ENCODE results near the gene MRPS34.
"Not testable (repeated sequence)": the region's sequence is repeated elsewhere in the genome, so short reads cannot be mapped to it uniquely, and the experiment has no call there.

MRPS34 gene

DNA sequence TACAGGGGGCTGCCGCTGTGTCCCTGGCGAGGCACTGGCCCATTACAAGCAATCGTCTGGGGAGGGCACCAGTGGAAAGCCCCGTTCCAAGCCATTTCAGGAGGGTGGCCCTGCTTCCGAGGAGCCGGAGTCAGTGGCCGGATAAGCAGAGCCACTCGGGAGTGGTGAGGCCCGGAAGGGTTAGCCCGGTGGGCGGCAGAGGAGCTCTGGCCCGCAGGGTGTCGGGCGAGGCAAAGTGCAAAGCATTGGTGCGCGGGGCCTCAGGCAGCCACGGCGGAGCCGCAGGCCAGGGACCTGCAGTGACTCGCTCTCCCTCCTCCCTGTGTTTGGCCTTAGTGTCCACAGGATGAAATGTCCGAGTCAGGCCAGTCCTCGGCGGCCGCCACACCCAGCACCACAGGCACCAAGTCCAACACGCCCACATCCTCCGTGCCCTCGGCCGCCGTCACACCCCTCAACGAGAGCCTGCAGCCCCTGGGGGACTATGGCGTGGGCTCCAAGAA, 26.2 kb downstream of the MRPS34 start:
- no peak for DNase-seq

DNA sequence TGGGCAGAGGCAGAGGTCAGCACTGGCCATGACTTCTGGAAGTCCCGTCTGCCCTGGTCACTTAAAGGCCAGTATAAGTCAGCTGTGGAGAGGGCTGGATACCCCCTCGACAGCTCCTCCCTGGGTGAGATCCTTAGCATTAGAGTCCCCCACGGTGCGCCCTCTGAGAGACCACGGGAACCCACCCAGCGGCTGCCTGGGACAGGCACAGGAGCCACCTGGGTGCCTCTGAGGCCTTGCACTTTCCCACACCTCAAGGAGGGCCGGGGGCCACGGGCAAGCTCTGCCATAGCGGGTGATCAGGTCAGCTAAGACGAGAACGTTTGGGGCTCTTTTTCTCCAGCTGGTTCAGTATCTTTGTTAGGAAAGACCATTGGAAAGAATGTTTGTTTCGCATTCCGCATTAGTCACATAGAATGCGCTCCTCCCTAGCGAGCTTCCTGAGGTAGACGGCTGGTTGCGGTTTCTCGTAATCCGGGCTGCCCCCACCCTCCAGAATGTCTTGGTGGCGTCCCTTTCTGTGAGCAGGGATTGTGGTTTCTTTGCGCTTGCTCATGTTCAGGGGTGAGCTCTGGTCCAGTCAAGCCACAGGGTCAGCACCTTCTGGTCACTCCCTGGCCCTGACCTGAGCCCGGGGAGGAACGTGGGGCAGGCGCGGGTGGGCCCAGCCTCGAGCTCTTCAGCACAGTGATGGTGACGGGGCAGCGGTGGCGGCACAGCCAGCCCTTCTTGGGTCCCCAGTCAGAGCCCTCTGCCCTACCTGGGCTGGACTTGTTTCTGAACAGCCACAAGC, 26.8 kb downstream of the MRPS34 start:
- no peak for DNase-seq

DNA sequence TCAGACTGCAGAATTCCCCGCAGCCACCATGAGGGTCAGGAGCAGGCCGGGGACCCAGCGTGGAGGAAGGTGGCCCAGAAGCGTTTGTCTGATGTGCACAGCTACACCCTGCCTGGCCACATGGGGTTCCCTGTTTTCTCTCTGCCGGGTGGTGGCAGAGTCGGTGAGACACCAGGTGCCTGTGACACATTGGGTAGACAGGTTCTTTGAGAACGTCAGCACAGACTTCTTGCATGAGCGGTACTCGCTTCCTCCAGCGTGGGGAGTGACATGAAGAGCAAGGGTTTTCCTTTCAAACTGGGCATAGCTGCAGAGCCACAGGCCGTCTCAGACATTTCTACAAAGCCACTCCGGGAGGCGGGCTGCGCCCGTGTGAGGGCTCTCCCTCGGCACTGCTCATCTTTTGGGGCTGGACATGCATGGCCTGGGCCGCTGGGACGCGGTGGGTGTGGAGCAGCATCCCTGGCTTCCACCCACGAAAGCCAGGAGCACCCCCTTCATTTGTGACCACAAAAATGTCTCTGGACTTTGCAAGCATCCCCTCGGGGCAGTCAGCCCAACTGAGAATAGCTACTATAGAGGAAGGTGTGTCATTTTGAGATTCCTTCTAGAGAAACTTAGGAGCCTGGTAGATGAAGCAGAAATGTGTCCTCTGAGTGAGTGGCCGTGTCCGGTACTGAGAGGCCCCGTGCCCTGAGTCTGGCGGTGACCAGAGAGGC, 27.6 kb downstream of the MRPS34 start:
- DNase-seq: no peak

DNA sequence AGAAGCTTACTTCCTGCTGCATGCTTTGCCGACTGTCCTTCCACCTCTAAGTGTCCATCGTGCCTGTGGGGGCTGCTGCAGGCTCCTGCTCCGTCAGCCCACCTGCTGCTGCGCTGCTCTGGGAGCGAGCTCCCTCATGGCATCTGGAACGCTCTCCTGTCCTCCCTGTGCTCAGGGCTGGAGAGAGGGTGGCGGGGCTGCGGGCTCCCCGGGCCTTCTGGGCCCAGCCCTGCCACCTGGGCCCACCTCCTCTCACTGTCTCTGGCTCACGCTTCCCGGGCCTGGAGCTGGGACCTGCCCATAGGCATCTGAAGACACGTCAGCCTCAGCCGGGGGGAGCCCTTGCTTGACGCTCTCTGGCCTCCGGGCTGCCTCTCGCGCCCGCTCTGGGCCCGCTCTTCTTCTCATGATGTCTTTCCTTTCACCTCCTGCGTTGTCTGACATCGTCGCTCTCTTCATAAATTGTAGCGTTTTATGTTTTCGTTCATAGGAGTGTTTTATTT, 28.5 kb downstream of the MRPS34 start:
- no peak for DNase-seq

GRCh38 chr16:1743376-1744337, 29.3 kb downstream of the MRPS34 start:
- DNase-seq: no peak

DNA sequence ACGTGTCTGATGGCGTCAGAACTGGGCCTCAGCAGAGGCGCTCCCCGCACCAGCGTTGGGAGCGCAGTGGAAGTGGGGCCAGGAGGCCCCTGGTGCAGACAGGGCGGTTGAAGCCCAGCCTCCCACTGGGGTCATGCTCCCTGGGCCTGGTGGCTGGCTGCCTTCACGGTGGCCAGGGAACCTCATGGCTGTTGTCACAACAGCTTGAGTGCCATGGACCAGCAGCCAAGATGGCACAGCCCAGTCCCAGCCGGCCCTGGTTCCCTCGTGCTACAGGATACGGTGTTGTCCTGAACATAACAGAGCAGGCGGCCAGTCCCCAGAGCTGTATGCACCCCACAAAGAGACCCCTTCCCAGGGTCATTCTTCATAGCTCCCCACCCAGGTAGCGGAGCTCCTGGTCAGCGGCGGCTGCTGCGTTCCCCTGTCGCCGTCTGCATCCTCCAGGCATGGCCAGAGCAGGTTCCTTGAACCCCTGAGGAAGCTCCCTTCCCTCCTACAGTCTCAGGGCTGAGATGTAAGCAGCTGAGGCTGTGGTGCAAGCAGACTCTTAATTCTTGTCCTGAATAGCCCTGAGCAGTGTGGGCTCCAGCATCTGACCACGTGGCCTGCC, 31.3 kb downstream of the MRPS34 start:
- no peak for DNase-seq

GRCh38 chr16:1740781-1741490, 32.0 kb downstream of the MRPS34 start:
- no peak for DNase-seq

DNA sequence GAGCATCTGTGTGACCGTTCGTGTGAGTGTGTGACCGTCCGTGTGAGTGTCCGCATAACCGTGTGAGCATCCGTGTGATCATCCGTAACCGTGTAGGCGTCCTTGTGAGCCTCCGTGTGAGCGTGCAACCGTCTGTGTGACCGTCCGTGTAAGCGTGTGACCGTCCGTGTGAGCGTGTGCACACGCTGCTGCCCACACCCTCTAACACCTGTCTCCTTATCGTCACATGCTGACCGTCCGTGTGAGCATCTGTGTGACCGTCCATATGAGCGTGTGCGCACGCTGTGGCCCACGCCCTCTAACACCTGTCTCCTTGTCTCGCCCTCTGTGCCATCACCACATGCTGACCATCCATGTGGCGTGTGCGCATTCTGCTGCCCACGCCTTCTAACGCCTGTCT, 32.7 kb downstream of the MRPS34 start:
- no peak for DNase-seq

- DNase-seq: no peak
These were observed 38.1 kb downstream of the MRPS34 start for GRCh38 chr16:1734816-1735215.

DNA sequence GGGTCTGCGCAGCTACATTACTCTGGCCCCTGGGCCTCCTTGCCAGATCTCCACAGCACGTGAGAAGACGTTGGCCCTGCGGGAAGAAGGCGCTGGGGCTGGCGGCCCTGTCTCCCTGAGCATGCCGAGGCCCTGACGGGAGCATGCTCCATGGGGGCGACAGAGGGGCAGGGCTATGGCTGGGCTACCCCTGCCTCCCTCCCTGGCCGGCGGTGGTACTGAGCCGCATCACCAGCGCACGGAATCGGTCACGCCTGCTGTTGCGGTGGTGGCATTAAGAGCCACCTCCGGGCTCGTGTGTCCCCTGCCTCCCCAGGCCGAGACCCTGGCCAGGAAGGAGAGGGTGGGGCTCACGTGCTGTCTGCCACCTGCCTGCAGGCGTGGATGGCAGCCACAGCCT, 38.8 kb downstream of the MRPS34 start:
- DNase-seq: no peak

DNA sequence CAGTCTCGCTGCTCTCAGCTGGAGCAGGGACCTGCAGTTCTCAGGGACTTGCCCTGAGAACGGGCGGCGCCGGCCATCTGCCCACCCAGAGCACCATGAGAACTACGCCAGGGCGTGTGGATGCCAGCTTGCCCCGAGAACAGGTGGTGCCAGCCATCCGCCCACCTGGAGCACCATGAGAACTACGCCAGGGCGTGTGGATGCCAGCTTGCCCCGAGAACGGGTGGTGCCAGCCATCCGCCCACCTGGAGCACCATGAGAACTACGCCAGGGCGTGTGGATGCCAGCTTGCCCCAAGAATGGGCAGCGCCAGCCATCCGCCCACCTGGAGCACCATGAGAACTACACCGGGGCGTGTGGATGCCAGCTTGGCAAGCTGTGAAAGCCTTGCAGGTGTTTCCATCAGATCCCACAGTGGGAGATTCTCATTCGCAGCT, 40.4 kb downstream of the MRPS34 start:
- DNase-seq: not testable (repeated sequence)

- no peak for DNase-seq
These were observed 40.9 kb downstream of the MRPS34 start for GRCh38 chr16:1732071-1732470.

- no peak for DNase-seq
These were observed 41.3 kb downstream of the MRPS34 start for GRCh38 chr16:1731603-1732002.

GRCh38 chr16:1731073-1731472, 41.9 kb downstream of the MRPS34 start:
- no peak for DNase-seq

- no peak for DNase-seq
These were observed 43.5 kb downstream of the MRPS34 start for GRCh38 chr16:1729445-1729844.

- DNase-seq: no peak
These were observed 43.9 kb downstream of the MRPS34 start for GRCh38 chr16:1729026-1729425.

DNA sequence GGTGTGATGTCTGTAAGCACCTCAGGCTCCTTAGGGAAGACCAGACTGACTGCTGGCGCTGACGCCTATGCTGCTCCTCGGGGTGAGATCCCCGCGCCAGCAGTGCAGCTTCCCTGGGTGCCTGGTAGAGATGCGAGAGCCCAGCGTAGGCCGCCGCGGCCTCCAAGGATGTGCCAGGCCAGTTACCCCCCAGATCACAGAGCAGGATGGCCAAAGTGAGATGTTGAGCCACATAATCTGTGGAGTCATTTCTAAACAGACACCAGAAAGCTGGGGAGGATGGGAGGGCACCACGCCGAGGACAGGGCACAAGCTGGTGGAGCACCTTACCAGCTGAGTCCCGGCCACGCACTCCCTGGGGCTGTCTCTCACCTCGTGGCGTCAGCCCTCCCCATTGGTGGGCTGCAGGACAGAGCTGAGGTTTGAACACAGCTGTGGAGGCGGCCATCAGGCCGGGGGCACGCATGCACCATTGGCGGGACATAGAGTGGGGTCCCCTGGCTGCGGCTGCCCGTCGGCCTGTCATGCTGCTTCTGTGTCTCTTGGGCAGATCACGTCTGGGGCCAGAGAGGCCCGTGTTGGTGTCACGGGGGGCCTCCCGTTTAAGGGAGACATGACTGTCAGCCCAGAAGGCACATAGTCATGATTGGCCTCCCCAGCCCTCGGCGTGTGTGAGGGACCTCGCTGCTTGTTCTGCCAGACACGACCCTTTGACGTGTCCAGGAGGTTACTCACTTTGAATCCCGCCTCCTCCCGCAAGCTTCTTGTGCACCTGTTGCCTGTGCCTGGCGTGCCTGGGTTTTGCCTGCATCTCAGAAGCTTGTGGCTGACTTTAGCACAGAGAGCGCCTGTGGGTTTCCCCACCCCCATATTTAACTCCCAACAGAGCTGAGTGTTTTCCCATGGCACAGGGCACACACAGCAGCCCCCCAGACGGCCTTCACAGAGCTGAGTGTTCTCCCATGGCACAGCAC, 45.0 kb downstream of the MRPS34 start:
- DNase-seq: no peak

- no peak for DNase-seq
These were observed 46.1 kb downstream of the MRPS34 start for GRCh38 chr16:1726661-1727502.

- DNase-seq: no peak
These were observed 48.4 kb downstream of the MRPS34 start for GRCh38 chr16:1724491-1724890.
